Activated T-cell treated with anti-CD3 and anti-CD28 coated beads for 48 hours (primary cell): Measurements from ENCODE around the gene SLC37A1.

ENCODE experiments used
- DNase-seq: peaks from one replicate; pipeline ENCODE4 v3.0.0-alpha.2; 2020; ENCODE audit warnings: low read depth

The SLC37A1 gene

GRCh38 chr21:42562816-42563215 lies 49.2 kb downstream of the SLC37A1 start:
- no peak for DNase-seq

- DNase-seq: no peak
Observed at GRCh38 chr21:42563261-42563660, 49.6 kb downstream of the SLC37A1 start.

- DNase-seq: no peak
Observed at GRCh38 chr21:42563686-42564085, 50.0 kb downstream of the SLC37A1 start.

GRCh38 chr21:42564561-42564971 lies 50.9 kb downstream of the SLC37A1 start:
- DNase-seq: no peak

- DNase-seq: no peak
Observed at GRCh38 chr21:42565206-42565810, 51.7 kb downstream of the SLC37A1 start.

- DNase-seq: no peak
Observed at GRCh38 chr21:42565886-42566523, 52.4 kb downstream of the SLC37A1 start.

- DNase-seq: no peak
Observed at GRCh38 chr21:42566524-42567213, 53.0 kb downstream of the SLC37A1 start.

- no peak for DNase-seq
Observed at GRCh38 chr21:42567214-42567555, 53.5 kb downstream of the SLC37A1 start.

- DNase-seq: no peak
Observed at GRCh38 chr21:42567861-42568260, 54.2 kb downstream of the SLC37A1 start.

GRCh38 chr21:42568376-42568775 lies 54.7 kb downstream of the SLC37A1 start:
- no peak for DNase-seq

- DNase-seq: no peak
Observed at GRCh38 chr21:42568866-42569731, 55.4 kb downstream of the SLC37A1 start.

GRCh38 chr21:42569732-42570301 lies 56.2 kb downstream of the SLC37A1 start:
- no peak for DNase-seq

- no peak for DNase-seq
Observed at GRCh38 chr21:42570362-42570761, 56.7 kb downstream of the SLC37A1 start.

GRCh38 chr21:42570841-42571387 lies 57.3 kb downstream of the SLC37A1 start:
- DNase-seq: no peak

GRCh38 chr21:42571391-42572150 lies 57.9 kb downstream of the SLC37A1 start:
- DNase-seq: no peak

GRCh38 chr21:42572906-42573495 lies 59.3 kb downstream of the SLC37A1 start:
- no peak for DNase-seq

GRCh38 chr21:42574234-42575027 lies 60.8 kb downstream of the SLC37A1 start:
- no peak for DNase-seq

GRCh38 chr21:42575111-42575510 lies 61.5 kb downstream of the SLC37A1 start:
- no peak for DNase-seq

GRCh38 chr21:42576639-42577038 lies 63.0 kb downstream of the SLC37A1 start:
- no peak for DNase-seq

- DNase-seq: no peak
Observed at GRCh38 chr21:42578034-42578433, 64.4 kb downstream of the SLC37A1 start.
